ENCODE results near the gene FAM222B.
"Not testable (repeated sequence)": the region's sequence is repeated elsewhere in the genome, so short reads cannot be mapped to it uniquely, and the experiment has no call there.

FAM222B gene

GRCh38 chr17:28747801-28748750 lies 94.5 kb downstream of the FAM222B start:
- DNase-seq (ENCODE audit: low read depth in 2 of 3, low spot score in 1 of 3), result no peak

DNA sequence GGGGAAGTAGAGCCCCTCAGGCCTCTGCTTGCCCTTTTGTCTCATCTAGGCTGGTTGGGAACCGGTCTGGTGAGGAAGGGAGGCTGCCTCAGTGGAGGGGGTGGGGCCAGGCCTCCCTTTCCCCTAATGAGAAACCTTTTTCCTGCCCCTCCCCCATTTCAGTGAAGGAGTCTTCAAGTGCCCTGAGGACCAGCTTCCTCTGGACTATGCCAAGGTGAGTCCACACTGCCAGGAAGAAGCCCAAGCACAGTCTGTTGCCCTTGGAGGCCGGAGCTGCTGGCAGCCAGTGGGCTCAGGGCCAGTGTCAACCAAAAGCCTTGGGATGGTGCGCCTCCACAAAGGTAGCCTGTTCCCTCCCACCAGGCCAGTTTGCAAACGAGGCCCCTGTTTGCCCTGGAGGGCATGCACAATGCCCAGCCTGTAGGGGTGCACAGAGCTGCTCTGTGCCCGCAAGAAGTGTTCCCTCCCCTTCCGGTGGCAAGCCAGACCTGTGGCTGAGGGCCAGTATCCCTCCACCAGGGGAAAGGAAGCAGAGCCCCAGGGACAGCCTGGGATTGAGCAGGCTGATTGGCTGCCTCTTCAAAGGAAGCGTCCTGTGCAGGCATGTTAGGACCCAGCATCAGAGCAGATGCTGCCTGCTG lies 95.4 kb downstream of the FAM222B start:
- DNase-seq (ENCODE audit: low read depth in 2 of 3, low spot score in 1 of 3), result no peak

DNA sequence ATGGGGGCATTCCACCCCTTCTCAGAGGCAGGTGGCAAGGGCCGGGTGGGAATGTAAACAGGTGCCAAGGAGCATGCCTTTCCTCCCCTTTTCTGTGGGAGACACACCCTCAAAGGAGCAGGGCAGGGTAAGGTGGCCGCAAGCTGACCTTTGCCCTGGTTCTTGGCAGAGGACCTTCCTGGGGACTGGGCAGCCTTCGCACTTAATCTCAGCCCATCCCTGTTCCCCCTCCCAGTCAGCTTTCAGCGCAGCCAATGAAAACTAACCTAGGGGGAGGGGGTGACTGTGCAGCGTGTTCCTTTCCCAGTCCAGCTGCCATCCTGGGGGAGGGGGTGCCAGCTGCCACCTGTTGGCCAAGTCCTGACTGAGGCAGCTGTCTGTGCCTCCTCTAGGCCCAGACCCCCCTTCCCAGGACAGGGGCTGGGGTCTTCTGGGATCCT lies 96.0 kb downstream of the FAM222B start:
- no peak for DNase-seq (ENCODE audit: low read depth in 2 of 3, low spot score in 1 of 3)

GRCh38 chr17:28745786-28746411 lies 96.7 kb downstream of the FAM222B start:
- no peak for DNase-seq (ENCODE audit: low read depth in 2 of 3, low spot score in 1 of 3)

- DNase-seq (ENCODE audit: low read depth in 2 of 3, low spot score in 1 of 3), result no peak
Measured at GRCh38 chr17:28744972-28745785, 97.4 kb downstream of the FAM222B start.

GRCh38 chr17:28744104-28744971 lies 98.3 kb downstream of the FAM222B start:
- DNase-seq (ENCODE audit: low read depth in 2 of 3, low spot score in 1 of 3), result peak in 2 of 3 donors; percentile 53 to 57

GRCh38 chr17:28743243-28744103 lies 99.1 kb downstream of the FAM222B start, which contains the start of gene TRAF4:
TRAF4 (plus strand) TSS chr17:28744011; CDS start chr17:28744113, 102 bp downstream.
- DNase-seq (ENCODE audit: low read depth in 2 of 3, low spot score in 1 of 3), result peak in 2 of 3 donors; percentile 52 to 83

DNA sequence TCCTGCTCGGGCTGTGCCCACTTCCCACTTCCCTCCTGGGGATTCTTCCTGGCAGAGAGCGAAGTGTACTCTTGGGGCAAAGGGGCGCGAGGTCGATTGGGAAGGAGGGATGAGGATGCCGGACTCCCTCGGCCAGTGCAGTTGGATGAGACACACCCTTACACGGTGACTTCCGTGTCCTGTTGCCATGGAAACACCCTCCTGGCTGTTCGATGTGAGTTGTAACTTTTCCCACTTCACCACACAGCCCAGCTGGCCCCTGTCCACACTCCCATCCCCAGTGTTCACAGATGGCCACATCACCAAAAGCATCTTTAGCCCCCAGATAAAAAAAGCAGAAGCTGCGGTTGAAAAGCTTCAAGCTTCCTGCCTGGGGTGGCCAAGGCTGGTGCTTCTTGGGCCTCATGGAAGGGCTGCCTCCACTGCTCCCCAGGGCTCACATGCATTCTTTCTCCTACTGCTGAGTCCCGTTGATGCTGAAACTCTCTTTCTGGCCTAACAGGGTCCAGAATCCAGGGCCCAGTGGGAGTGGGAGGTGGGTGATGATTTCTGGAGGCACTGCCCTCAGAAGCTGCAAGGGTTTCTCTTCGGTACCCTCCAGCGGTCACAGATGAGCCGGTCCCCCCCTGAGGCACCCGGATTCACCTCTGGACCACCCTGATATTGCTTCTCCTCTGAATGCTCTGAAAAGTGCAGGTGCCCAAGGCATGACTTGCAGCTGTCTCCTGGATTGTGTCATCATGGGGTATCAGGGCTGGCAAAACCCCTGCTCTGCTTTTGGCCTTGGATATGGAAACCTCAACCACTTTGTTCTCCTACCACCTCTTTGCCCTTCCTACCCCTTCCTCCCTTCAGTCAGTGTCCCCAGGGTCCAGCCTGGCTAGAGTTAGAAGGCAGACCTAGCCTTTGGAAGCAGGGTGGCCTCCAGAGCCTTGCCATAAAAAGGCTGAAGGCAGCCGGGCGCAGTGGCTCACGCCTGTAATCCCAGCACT lies 100.9 kb downstream of the FAM222B start:
- no peak for DNase-seq (ENCODE audit: low read depth in 2 of 3, low spot score in 1 of 3)

DNA sequence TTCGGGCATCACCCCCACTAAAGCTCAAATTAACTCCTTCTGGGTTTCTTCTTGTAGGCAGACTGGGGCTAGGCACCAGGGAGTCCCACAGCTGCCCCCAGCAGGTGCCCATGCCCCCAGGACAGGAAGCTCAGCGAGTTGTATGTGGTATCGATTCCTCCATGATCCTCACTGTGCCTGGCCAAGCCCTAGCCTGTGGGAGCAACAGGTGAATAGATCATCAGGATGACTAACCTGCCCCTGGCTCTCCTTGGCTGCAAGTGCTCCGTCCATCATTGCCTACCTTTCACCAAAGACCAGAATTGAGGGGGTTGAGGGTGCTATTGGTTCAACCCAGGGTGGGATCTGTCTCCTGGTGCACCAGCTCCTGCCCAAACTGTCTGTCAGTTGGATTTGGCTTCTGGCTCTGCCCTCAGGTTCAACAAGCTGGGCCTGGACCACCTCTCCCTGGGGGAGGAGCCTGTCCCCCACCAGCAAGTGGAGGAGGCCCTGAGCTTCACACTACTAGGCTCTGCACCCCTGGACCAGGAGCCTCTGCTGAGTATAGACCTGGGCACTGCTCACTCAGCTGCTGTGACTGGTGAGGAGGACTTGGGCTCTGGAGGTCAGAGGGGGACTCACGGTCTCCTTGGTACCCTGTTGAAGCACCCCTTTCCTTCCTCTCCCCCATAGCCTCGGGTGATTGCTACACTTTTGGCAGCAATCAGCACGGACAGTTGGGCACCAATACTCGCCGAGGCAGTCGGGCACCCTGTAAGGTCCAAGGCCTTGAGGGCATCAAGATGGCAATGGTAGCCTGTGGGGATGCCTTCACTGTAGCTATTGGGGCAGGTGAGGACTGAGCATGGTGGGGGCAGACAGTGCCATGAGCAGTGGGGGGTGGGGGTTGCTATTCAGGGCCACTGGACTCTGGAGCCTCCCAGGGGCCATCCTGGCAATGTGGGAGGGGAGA lies 101.9 kb downstream of the FAM222B start:
- no peak for DNase-seq (ENCODE audit: low read depth in 2 of 3, low spot score in 1 of 3)

DNA sequence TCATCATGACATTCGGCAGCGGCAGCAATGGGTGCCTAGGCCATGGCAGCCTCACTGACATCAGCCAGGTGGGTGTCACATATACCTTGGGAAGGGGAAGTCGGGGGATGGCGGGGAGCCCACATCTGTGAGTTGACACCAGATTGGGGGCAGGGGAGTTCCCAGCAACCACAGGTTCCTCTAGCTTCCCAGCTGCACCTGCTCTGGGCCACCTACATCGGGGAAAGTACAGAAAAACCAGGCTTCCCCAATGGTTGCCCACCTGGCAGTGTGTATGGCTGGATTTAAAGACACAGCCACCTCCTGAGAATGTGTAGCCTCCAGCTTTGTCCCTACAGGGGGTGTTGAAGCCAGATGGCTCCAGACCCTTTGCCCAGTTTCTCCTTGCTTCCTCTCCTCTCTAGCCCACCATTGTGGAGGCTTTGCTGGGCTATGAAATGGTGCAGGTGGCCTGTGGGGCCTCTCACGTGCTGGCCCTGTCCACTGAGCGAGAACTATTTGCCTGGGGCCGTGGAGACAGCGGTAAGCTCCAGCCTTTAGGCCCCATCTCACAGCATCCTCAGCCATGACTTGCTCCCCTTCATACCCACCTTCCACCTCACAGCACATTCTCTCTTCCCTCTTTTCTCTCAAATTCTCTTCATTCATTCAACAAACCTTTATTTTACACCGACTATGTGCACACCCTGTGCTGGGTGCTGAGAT lies 103.8 kb downstream of the FAM222B start:
- no peak for DNase-seq (ENCODE audit: low read depth in 2 of 3, low spot score in 1 of 3)

- DNase-seq (ENCODE audit: low read depth in 2 of 3, low spot score in 1 of 3), result no peak
Measured at GRCh38 chr17:28737770-28738679, 104.6 kb downstream of the FAM222B start.

GRCh38 chr17:28737316-28737715 lies 105.3 kb downstream of the FAM222B start:
- DNase-seq (ENCODE audit: low read depth in 2 of 3, low spot score in 1 of 3), result no peak

GRCh38 chr17:28735913-28736769 lies 106.4 kb downstream of the FAM222B start:
- DNase-seq (ENCODE audit: low read depth in 2 of 3, low spot score in 1 of 3), result not testable (repeated sequence)

GRCh38 chr17:28735242-28735722 lies 107.3 kb downstream of the FAM222B start:
- DNase-seq (ENCODE audit: low read depth in 2 of 3, low spot score in 1 of 3), result no peak

Measured in stimulated activated CD4-positive, alpha-beta T cell treated with anti-CD3 and anti-CD28 coated beads, Interleukin-12 subunit alpha, Interleukin-12 subunit beta, amount 100 ng/mL, for 48 hours (primary cell).